H9 (cell line): ENCODE measurements around the gene KPTN. TPM values are rescaled to one million over a fixed set of nuclear protein-coding genes. Genes with fewer than 3 reads are reported as not detected.

Experiments
- DNase-seq: peaks from one replicate; pipeline ENCODE4 v3.0.0-alpha.2; 2017
- H2AFZ ChIP-seq: one replicate; pipeline ENCODE4 v1.6.1; 2013; ENCODE audit warnings: mild to moderate bottlenecking, low read length, control low read depth, moderate library complexity
- H2AK5ac ChIP-seq: 2 replicates; pipeline ENCODE4 v1.6.1; 2013; ENCODE audit warnings: low read length, control low read depth, mixed read lengths; ENCODE audit not compliant: insufficient read length
- H2BK120ac ChIP-seq: one replicate; pipeline ENCODE4 v1.6.1; 2013; ENCODE audit warnings: low read depth, mild to moderate bottlenecking, low read length, control low read depth, inconsistent platforms; ENCODE audit not compliant: poor library complexity, severe bottlenecking
- H2BK12ac ChIP-seq: 2 replicates; pipeline ENCODE4 v1.6.1; 2013; ENCODE audit warnings: low read length, control low read depth, mixed read lengths, low read depth; ENCODE audit not compliant: insufficient read length
- H2BK15ac ChIP-seq: 2 replicates; pipeline ENCODE4 v1.6.1; 2013; ENCODE audit warnings: low read depth, low read length, control low read depth
- H2BK20ac ChIP-seq: one replicate; pipeline ENCODE4 v1.6.1; 2013; ENCODE audit warnings: low read depth, mild to moderate bottlenecking, low read length, control low read depth, inconsistent platforms; ENCODE audit not compliant: poor library complexity, severe bottlenecking
- H2BK5ac ChIP-seq: 2 replicates; pipeline ENCODE4 v1.6.1; 2013; ENCODE audit warnings: low read length, control low read depth, mixed read lengths; ENCODE audit not compliant: insufficient read length
- H3K14ac ChIP-seq: 2 replicates; pipeline ENCODE4 v1.6.1; 2013; ENCODE audit warnings: low read length, control low read depth; ENCODE audit not compliant: insufficient read depth
- H3K18ac ChIP-seq: 2 replicates; pipeline ENCODE4 v1.6.1; 2013; ENCODE audit warnings: low read depth, mild to moderate bottlenecking, mixed read lengths, low read length, control low read depth; ENCODE audit not compliant: insufficient read length
- H3K23ac ChIP-seq: 2 replicates; pipeline ENCODE4 v1.6.1; 2013; ENCODE audit warnings: low read length, control low read depth, mixed read lengths, low read depth; ENCODE audit not compliant: insufficient read length
- H3K23me2 ChIP-seq: 2 replicates; pipeline ENCODE4 v1.6.1; 2013; ENCODE audit warnings: low read depth, mild to moderate bottlenecking, mixed read lengths, low read length, control low read depth; ENCODE audit not compliant: insufficient read length, poor library complexity, severe bottlenecking
- H3K27ac ChIP-seq: 2 replicates; pipeline ENCODE4 v1.5.1; 2013; ENCODE audit warnings: low read length, control low read depth, mixed read lengths, low read depth; ENCODE audit not compliant: insufficient read length
- H3K27me3 ChIP-seq: 2 replicates; pipeline ENCODE4 v1.6.1; 2013; ENCODE audit warnings: low read length, control low read depth, inconsistent platforms; ENCODE audit not compliant: insufficient read depth
- H3K4ac ChIP-seq: 2 replicates; pipeline ENCODE4 v1.6.1; 2013; ENCODE audit warnings: low read depth, mild to moderate bottlenecking, control low read depth, inconsistent platforms, low read length, moderate library complexity
- H3K4me1 ChIP-seq: 2 replicates; pipeline ENCODE4 v1.6.1; 2013; ENCODE audit warnings: low read length, control low read depth, inconsistent platforms; ENCODE audit not compliant: insufficient read depth
- H3K4me2 ChIP-seq: 2 replicates; pipeline ENCODE4 v1.6.1; 2013; ENCODE audit warnings: low read length, control low read depth, mixed read lengths; ENCODE audit not compliant: insufficient read length, insufficient read depth
- H3K56ac ChIP-seq: 2 replicates; pipeline ENCODE4 v1.6.1; 2013; ENCODE audit warnings: low read depth, mild to moderate bottlenecking, mixed read lengths, low read length, control low read depth; ENCODE audit not compliant: insufficient read length
- H3K79me1 ChIP-seq: 2 replicates; pipeline ENCODE4 v1.6.1; 2013; ENCODE audit warnings: low read depth, mild to moderate bottlenecking, moderate library complexity, low read length, control low read depth, inconsistent platforms; ENCODE audit not compliant: insufficient read depth, poor library complexity, severe bottlenecking
- H3K79me2 ChIP-seq: 2 replicates; pipeline ENCODE4 v1.6.1; 2013; ENCODE audit warnings: low read length, control low read depth, inconsistent platforms; ENCODE audit not compliant: insufficient read depth
- H3K9ac ChIP-seq: 2 replicates; pipeline ENCODE4 v1.6.1; 2013; ENCODE audit warnings: low read length, control low read depth, mixed read lengths; ENCODE audit not compliant: insufficient read length; ENCODE audit errors: extremely low read depth
- H3K9me3 ChIP-seq: one replicate; pipeline ENCODE4 v1.6.1; 2013; ENCODE audit warnings: low read depth, low read length, inconsistent platforms; ENCODE audit not compliant: control insufficient read depth
- H3T11ph ChIP-seq: one replicate; pipeline ENCODE4 v1.6.1; 2013; ENCODE audit warnings: mild to moderate bottlenecking, low read length, control low read depth, inconsistent platforms
- H4K20me1 ChIP-seq: one replicate; pipeline ENCODE4 v1.6.1; 2013; ENCODE audit not compliant: control insufficient read depth, insufficient read length, insufficient read depth
- H4K5ac ChIP-seq: 2 replicates; pipeline ENCODE4 v1.6.1; 2013; ENCODE audit warnings: low read depth, mild to moderate bottlenecking, mixed read lengths, low read length, control low read depth; ENCODE audit not compliant: insufficient read length
- H4K8ac ChIP-seq: replicated peaks from 2 replicates; pipeline ENCODE4 v1.6.1; 2013; ENCODE audit warnings: low read length, control low read depth, mixed read lengths, low read depth; ENCODE audit not compliant: insufficient read length
- H4K91ac ChIP-seq: 2 replicates; pipeline ENCODE4 v1.6.1; 2013; ENCODE audit warnings: low read depth, mild to moderate bottlenecking, moderate library complexity, mixed read lengths, low read length, control low read depth; ENCODE audit not compliant: insufficient read length
- H3K27ac Mint-ChIP-seq, 3 experiments: 2 replicates in 2 of 3; 3 replicates in 1 of 3; pipeline ENCODE4 v1.8.0; 2020 to 2021; ENCODE audit warnings: mixed read lengths in 3 of 3, mild to moderate bottlenecking in 1 of 3, moderate library complexity in 1 of 3
- H3K27me3 Mint-ChIP-seq: 2 replicates; pipeline ENCODE4 v1.8.0; 2021; ENCODE audit warnings: low read depth, mild to moderate bottlenecking, moderate library complexity, mixed read lengths
- H3K36me3 Mint-ChIP-seq, 3 experiments: 2 replicates in 2 of 3; 3 replicates in 1 of 3; pipeline ENCODE4 v1.8.0; 2020 to 2021; ENCODE audit warnings: low read depth in 3 of 3, mixed read lengths in 3 of 3; ENCODE audit not compliant: insufficient read depth in 1 of 3
- H3K4me1 Mint-ChIP-seq, 2 experiments: 2 replicates each; pipeline ENCODE4 v1.8.0; 2020; ENCODE audit warnings: mixed read lengths in 2 of 2
- H3K4me3 Mint-ChIP-seq, 2 experiments: 2 replicates in 1 of 2; 3 replicates in 1 of 2; pipeline ENCODE4 v1.8.0; 2020 to 2021; ENCODE audit warnings: mild to moderate bottlenecking in 2 of 2, mixed read lengths in 2 of 2, moderate library complexity in 1 of 2
- H3K9me3 Mint-ChIP-seq, 2 experiments: 2 replicates in 1 of 2; 3 replicates in 1 of 2; pipeline ENCODE4 v1.8.0; 2020; ENCODE audit warnings: mild to moderate bottlenecking in 2 of 2, mixed read lengths in 2 of 2, moderate library complexity in 1 of 2
- CTCF ChIP-seq: fragments of 200-600 bp; sonication (generic); conservative IDR thresholded peaks from 3 replicates; pipeline ENCODE4 v1.8.0; 2021; ENCODE audit warnings: antibody characterized with exemption, mild to moderate bottlenecking
- WGBS: extraction: QIAGEN DNeasy Blood & Tissue Kit; methylation state at CpG from one replicate; pipeline ENCODE4 v1.1.7; 2013; ENCODE audit warnings: missing lambda C conversion rate, low lambda C conversion rate, mixed read lengths; ENCODE audit not compliant: insufficient read length; ENCODE audit errors: extremely low coverage; 5-methylcytosine and 5-hydroxymethylcytosine counted together
- total RNA-seq: library from RNA; stranded (reverse); gene quantifications from 2 replicates; pipeline ENCODE4 v1.2.1, GENCODE V29; 2021

Gene KPTN
- total RNA-seq, 1 experiment from 2014 or later, result 35.4 TPM

- no peak overlapping the region for H2BK5ac ChIP-seq
- no peak overlapping the region for H3K23ac ChIP-seq
- H3K79me2 ChIP-seq, result peaks cover 10% of the 10 kb centered on the region; the same call in 1 of the 2 replicates
- H3K79me1 ChIP-seq, result peaks cover 9% of the 10 kb centered on the region
- no peak overlapping the region for H2AFZ ChIP-seq
- H3K27ac ChIP-seq, result no peak overlapping the region
- H3K27me3 Mint-ChIP-seq, result no peaks in the 10 kb centered on the region; the same call in 1 of the 2 replicates
- peak overlapping the region; percentile 96 for H3K4me3 Mint-ChIP-seq
- H3K4ac ChIP-seq, result no peak overlapping the region
- H3K27ac Mint-ChIP-seq, result peak overlapping the region; percentile 92 to 96 (median 93)
- H3K9me3 Mint-ChIP-seq, result no peaks in the 10 kb centered on the region
- H3K56ac ChIP-seq, result no peak overlapping the region
- peak overlapping the region; percentile 50 for H4K91ac ChIP-seq
- peak overlapping the region; percentile 88 for H3K9ac ChIP-seq
- H2BK15ac ChIP-seq, result no peak overlapping the region
- H3K4me1 ChIP-seq, result no peaks in the 10 kb centered on the region
- H2BK12ac ChIP-seq, result no peak overlapping the region
- peaks cover 7% of the 10 kb centered on the region for H3K23me2 ChIP-seq
- H3K9me3 ChIP-seq, result no peaks in the 10 kb centered on the region
- H3K36me3 Mint-ChIP-seq, result peaks cover 0 to 4% (median 0%) of the 10 kb centered on the region in 3 experiments; a peak in 1 of 7 replicates
- H2BK20ac ChIP-seq, result no peak overlapping the region
- no peak overlapping the region for H2BK120ac ChIP-seq
- no peak overlapping the region for H4K5ac ChIP-seq
- H3T11ph ChIP-seq, result no peak overlapping the region
- no peak overlapping the region for H2AK5ac ChIP-seq
- peak overlapping the region; percentile 83 for H3K4me2 ChIP-seq
- H4K8ac ChIP-seq, result no peak overlapping the region
- TF ChIP-seq CTCF, result no peak
- H3K27me3 ChIP-seq, result no peaks in the 10 kb centered on the region
- H3K14ac ChIP-seq, result peak overlapping the region; percentile 55
- WGBS, result no CpG with 5 or more reads among the region's 40 CpGs
- peak overlapping the region; percentile 74 for H3K18ac ChIP-seq
- no peaks in the 10 kb centered on the region for H4K20me1 ChIP-seq
- DNase-seq, result no peak
- H3K4me1 Mint-ChIP-seq, result peaks cover 23 to 30% of the 10 kb centered on the region in 2 experiments
Observed at GRCh38 chr19:47514151-47514868, 30.3 kb upstream of the KPTN start.
